Measurements from ENCODE around the gene SLC49A3.
A peak's percentile ranks its signal among the peaks of the same experiment; 100 is the strongest.

The SLC49A3 gene

GRCh38 chr4:663438-664428 lies 25.2 kb downstream of the SLC49A3 start:
- no peaks in the 10 kb centered on the region for H3K27me3 ChIP-seq (ENCODE audit: control insufficient read depth, insufficient read depth, low read length)
- H3K27ac ChIP-seq (ENCODE audit: low read depth, low read length): no peak overlapping the region
- H3K4me1 ChIP-seq (ENCODE audit: control insufficient read depth, insufficient read depth, low read length): no peaks in the 10 kb centered on the region
- no peaks in the 10 kb centered on the region for H3K36me3 ChIP-seq (ENCODE audit: control insufficient read depth, insufficient read depth, low read length)
- peak overlapping the region; percentile 66 for H3K4me3 ChIP-seq (ENCODE audit: low read length)
- peak overlapping the region; percentile 56 for H3K9ac ChIP-seq (ENCODE audit: low read length)

GRCh38 chr4:663046-663437 lies 25.9 kb downstream of the SLC49A3 start:
- Histone ChIP-seq H3K9ac (ENCODE audit: low read length) (no peak overlapping the region), H3K27ac (ENCODE audit: low read depth, low read length) (no peak overlapping the region), H3K4me1 (ENCODE audit: control insufficient read depth, insufficient read depth, low read length) (no peaks in the 10 kb centered on the region), H3K36me3 (ENCODE audit: control insufficient read depth, insufficient read depth, low read length) (no peaks in the 10 kb centered on the region), H3K4me3 (ENCODE audit: low read length) (peak overlapping the region; percentile 66), H3K27me3 (ENCODE audit: control insufficient read depth, insufficient read depth, low read length) (no peaks in the 10 kb centered on the region)

- Histone ChIP-seq H3K27me3 (ENCODE audit: control insufficient read depth, insufficient read depth, low read length) (no peaks in the 10 kb centered on the region), H3K27ac (ENCODE audit: low read depth, low read length) (no peak overlapping the region), H3K9ac (ENCODE audit: low read length) (no peak overlapping the region), H3K36me3 (ENCODE audit: control insufficient read depth, insufficient read depth, low read length) (no peaks in the 10 kb centered on the region), H3K4me3 (ENCODE audit: low read length) (no peak overlapping the region), H3K4me1 (ENCODE audit: control insufficient read depth, insufficient read depth, low read length) (no peaks in the 10 kb centered on the region)
Measured at GRCh38 chr4:661881-662761, 26.8 kb downstream of the SLC49A3 start.

GRCh38 chr4:661231-661630 lies 27.7 kb downstream of the SLC49A3 start:
- no peaks in the 10 kb centered on the region for H3K4me1 ChIP-seq (ENCODE audit: control insufficient read depth, insufficient read depth, low read length)
- no peak overlapping the region for H3K9ac ChIP-seq (ENCODE audit: low read length)
- no peaks in the 10 kb centered on the region for H3K36me3 ChIP-seq (ENCODE audit: control insufficient read depth, insufficient read depth, low read length)
- no peak overlapping the region for H3K4me3 ChIP-seq (ENCODE audit: low read length)
- no peak overlapping the region for H3K27ac ChIP-seq (ENCODE audit: low read depth, low read length)
- no peaks in the 10 kb centered on the region for H3K27me3 ChIP-seq (ENCODE audit: control insufficient read depth, insufficient read depth, low read length)

GRCh38 chr4:660401-660800 lies 28.6 kb downstream of the SLC49A3 start:
- H3K4me3 ChIP-seq (ENCODE audit: low read length): no peak overlapping the region
- no peaks in the 10 kb centered on the region for H3K27me3 ChIP-seq (ENCODE audit: control insufficient read depth, insufficient read depth, low read length)
- H3K27ac ChIP-seq (ENCODE audit: low read depth, low read length): no peak overlapping the region
- no peaks in the 10 kb centered on the region for H3K36me3 ChIP-seq (ENCODE audit: control insufficient read depth, insufficient read depth, low read length)
- H3K4me1 ChIP-seq (ENCODE audit: control insufficient read depth, insufficient read depth, low read length): no peaks in the 10 kb centered on the region
- H3K9ac ChIP-seq (ENCODE audit: low read length): no peak overlapping the region

GRCh38 chr4:659851-660250 lies 29.1 kb downstream of the SLC49A3 start:
- no peaks in the 10 kb centered on the region for H3K36me3 ChIP-seq (ENCODE audit: control insufficient read depth, insufficient read depth, low read length)

GRCh38 chr4:658681-659667 lies 30.0 kb downstream of the SLC49A3 start:
- no peak overlapping the region for H3K9ac ChIP-seq (ENCODE audit: low read length)
- no peak overlapping the region for H3K27ac ChIP-seq (ENCODE audit: low read depth, low read length)
- H3K27me3 ChIP-seq (ENCODE audit: control insufficient read depth, insufficient read depth, low read length): no peaks in the 10 kb centered on the region

More at GRCh38 chr4:659851-660250, 29.1 kb downstream of the SLC49A3 start:
- no peaks in the 10 kb centered on the region for H3K27me3 ChIP-seq (ENCODE audit: control insufficient read depth, insufficient read depth, low read length)
- no peak overlapping the region for H3K27ac ChIP-seq (ENCODE audit: low read depth, low read length)
- H3K9ac ChIP-seq (ENCODE audit: low read length): no peak overlapping the region
- H3K4me1 ChIP-seq (ENCODE audit: control insufficient read depth, insufficient read depth, low read length): no peaks in the 10 kb centered on the region
- no peak overlapping the region for H3K4me3 ChIP-seq (ENCODE audit: low read length)

GRCh38 chr4:657834-658667 lies 30.9 kb downstream of the SLC49A3 start:
- Histone ChIP-seq H3K27me3 (ENCODE audit: control insufficient read depth, insufficient read depth, low read length) (no peaks in the 10 kb centered on the region), H3K36me3 (ENCODE audit: control insufficient read depth, insufficient read depth, low read length) (no peaks in the 10 kb centered on the region), H3K4me1 (ENCODE audit: control insufficient read depth, insufficient read depth, low read length) (no peaks in the 10 kb centered on the region), H3K27ac (ENCODE audit: low read depth, low read length) (no peak overlapping the region), H3K9ac (ENCODE audit: low read length) (no peak overlapping the region), H3K4me3 (ENCODE audit: low read length) (no peak overlapping the region)

More at GRCh38 chr4:658681-659667, 30.0 kb downstream of the SLC49A3 start:
- H3K36me3 ChIP-seq (ENCODE audit: control insufficient read depth, insufficient read depth, low read length): no peaks in the 10 kb centered on the region
- H3K4me1 ChIP-seq (ENCODE audit: control insufficient read depth, insufficient read depth, low read length): no peaks in the 10 kb centered on the region
- H3K4me3 ChIP-seq (ENCODE audit: low read length): no peak overlapping the region

GRCh38 chr4:657338-657833 lies 31.6 kb downstream of the SLC49A3 start:
- Histone ChIP-seq H3K27me3 (ENCODE audit: control insufficient read depth, insufficient read depth, low read length) (no peaks in the 10 kb centered on the region), H3K4me1 (ENCODE audit: control insufficient read depth, insufficient read depth, low read length) (no peaks in the 10 kb centered on the region), H3K27ac (ENCODE audit: low read depth, low read length) (no peak overlapping the region), H3K36me3 (ENCODE audit: control insufficient read depth, insufficient read depth, low read length) (no peaks in the 10 kb centered on the region), H3K4me3 (ENCODE audit: low read length) (no peak overlapping the region), H3K9ac (ENCODE audit: low read length) (no peak overlapping the region)

- Histone ChIP-seq H3K4me1 (ENCODE audit: control insufficient read depth, insufficient read depth, low read length) (no peaks in the 10 kb centered on the region), H3K27ac (ENCODE audit: low read depth, low read length) (no peak overlapping the region), H3K27me3 (ENCODE audit: control insufficient read depth, insufficient read depth, low read length) (no peaks in the 10 kb centered on the region), H3K9ac (ENCODE audit: low read length) (no peak overlapping the region), H3K36me3 (ENCODE audit: control insufficient read depth, insufficient read depth, low read length) (no peaks in the 10 kb centered on the region), H3K4me3 (ENCODE audit: low read length) (no peak overlapping the region)
Measured at GRCh38 chr4:656436-657337, 32.3 kb downstream of the SLC49A3 start.
